AG08396 (cell line): Measurements from ENCODE around the gene PGLYRP4.
"Not testable (repeated sequence)": the region's sequence is repeated elsewhere in the genome, so short reads cannot be mapped to it uniquely, and the experiment has no call there.

Experiments used
- DNase-seq: peaks from one replicate; pipeline ENCODE4 v3.0.0; 2012; ENCODE audit warnings: low spot score, mixed read lengths

Gene PGLYRP4

GRCh38 chr1:153356392-153357075 is 7.9 kb upstream of the PGLYRP4 start:
- DNase-seq: no peak

DNA sequence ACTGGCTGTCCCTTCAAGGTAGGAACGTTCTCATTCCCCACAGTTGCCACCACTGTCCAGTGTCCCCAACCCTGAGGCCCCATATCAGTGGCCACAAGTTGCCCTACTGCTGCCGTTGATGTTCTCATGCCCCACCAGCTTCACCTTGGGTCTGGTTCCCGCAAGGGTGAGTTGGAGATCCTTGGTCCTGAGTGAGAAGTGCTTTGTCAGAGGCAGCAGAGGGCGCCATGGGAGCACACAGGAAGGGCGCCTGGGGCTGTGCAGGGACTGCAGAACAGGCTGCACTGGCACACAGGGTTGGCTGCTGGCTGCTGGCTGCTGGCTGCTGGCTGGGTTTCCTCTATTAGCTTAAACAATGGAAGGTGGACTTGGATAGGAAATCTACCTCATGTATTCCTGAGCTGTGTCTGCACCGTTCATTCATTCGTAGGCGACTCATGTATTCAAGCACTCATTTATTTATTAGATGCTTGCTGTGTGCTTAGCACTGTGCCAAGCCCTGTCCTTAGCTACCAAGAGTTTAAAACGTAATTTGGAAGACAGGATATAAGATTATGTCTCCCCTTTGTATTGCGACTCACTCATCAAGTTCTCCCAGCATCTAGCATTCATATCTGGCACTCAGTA is 6.9 kb upstream of the PGLYRP4 start:
- peak; percentile 57 for DNase-seq

GRCh38 chr1:153354515-153355193 is 6.0 kb upstream of the PGLYRP4 start:
- DNase-seq: no peak

DNA sequence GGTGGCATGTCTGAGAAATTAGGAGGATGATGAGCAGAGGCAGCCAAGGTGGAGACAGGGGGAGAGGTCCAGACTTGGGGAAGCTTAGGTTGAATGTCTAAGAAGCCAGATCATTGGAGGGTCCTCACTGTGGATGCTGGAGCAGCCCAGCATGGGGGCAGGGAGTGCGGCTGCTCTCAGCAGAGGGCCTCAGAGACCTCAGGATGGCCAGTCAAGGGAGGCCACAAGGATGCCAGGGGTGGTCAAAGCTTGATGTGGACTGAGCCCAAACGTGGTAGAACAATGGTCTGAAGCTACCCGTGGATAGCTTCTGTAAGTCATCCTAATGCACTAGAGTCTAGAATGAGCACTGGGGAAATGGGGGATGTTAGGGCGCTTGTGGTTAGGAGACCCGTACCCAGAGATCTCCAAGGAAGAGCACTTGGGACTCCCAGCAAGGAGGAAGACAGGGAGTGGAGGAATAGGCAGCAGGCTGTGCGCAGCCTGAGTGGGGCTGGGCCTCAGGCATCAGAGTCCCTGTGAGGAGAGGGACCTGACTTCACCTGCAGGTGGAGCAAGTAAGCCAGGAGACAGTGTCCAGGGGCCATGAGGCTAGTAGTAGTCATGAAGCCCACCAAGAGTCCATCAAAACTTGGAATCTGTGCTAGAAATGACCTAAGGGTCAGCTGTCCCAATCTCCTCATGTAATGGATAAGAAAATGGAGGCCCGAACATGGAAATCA is 4.7 kb upstream of the PGLYRP4 start:
- DNase-seq: no peak

DNA sequence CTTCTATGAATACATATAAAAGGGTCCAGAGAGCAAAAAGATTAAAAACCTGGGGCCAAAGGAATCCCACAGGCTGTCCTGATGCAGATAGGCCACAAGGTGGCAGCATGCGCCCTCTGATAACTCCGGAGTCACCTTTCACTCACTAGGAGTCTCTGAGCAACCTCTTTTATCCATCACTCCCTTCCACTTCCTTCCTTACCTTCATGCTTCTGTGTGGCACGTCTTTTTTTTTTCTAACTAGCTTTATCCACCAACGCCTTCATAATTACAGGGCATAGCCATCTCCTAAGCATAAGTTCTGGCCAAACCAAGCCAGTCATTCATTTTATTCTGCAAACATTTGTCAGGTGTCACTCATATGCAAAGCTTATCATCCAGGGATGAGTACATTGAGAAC is 3.9 kb upstream of the PGLYRP4 start:
- peak; percentile 79 for DNase-seq

DNA sequence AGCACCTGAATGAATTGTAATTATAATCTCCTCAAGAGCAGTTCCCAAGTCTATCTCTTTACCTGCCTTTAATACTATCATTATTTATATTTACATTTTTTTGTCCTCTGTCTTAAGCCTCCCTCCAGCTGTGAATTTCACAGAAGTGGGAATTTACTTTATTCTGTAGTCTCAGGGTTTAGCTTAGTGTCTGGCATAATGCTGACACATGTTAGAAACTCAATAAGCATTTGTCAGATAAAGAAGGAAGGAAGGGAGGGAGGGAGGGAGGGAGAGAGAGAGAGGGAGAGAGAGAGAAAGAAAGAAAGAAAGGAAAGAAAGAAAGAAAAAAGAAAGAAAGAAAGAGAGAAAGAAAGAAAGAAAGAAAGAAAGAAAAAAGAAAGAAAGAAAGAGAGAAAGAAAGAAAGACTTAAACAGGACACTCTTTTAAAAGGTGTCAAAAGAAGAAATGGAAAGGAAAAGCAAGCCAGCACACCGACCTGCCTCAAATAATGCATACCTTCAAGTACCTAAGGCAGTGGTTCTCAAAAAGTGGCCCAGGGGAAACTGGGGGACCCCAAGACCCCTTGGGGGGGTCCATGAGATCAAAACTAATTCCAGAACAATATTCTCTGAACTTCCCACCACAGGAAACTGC is 1.8 kb upstream of the PGLYRP4 start:
- no peak for DNase-seq

- DNase-seq: no peak
Observed at GRCh38 chr1:153349363-153350320, 1.0 kb upstream of the PGLYRP4 start.

- DNase-seq: no peak
Observed at GRCh38 chr1:153347856-153348255, 785 bp downstream of the PGLYRP4 start.

GRCh38 chr1:153347049-153347448 is 1.6 kb downstream of the PGLYRP4 start:
- DNase-seq: not testable (repeated sequence)

GRCh38 chr1:153346077-153346723 is 2.4 kb downstream of the PGLYRP4 start:
- no peak for DNase-seq

DNA sequence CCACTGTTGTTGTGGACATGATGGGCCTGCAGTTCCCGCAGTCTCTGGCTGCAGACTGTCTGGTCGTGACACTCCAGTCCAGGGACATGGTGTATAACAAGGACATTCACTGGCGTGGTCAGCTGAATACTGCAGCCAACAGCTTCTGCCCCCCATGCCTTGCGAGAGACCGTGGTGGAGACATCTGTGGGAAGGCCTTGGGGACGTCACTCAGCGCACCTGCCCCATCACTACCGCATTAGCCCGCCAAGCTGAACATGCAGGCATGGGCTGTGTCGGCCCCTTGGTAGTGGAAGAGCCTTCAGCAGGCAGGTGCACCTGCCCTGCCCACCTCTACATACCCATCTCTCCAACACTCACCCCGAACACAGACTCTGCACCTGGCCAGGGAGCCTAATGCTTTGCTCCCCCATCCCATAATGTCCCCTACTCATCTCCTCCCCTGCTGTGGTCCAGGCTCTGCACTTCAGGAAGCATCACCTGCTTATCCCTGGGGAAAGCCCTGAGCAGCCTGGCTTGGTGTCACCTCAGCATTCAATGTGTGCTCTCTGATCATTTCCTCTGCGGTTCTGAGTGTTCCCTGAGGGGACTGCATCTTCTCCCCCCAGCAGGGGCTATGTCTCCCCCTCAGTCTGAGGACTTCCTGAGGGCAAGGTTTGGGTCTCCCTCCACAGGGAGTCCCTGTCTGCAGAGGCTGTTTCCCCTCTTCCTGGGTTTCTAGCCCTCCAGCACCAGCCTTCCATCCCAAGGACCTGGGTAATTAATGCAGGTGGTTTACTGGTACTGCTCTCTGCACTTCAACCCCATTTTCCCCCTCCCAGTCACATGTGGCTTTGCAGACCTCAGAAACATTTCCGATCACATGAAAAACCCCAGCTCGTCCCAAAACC is 3.2 kb downstream of the PGLYRP4 start:
- no peak for DNase-seq

GRCh38 chr1:153344718-153345025 is 4.0 kb downstream of the PGLYRP4 start:
- no peak for DNase-seq

GRCh38 chr1:153343811-153344717 is 4.6 kb downstream of the PGLYRP4 start:
- no peak for DNase-seq

DNA sequence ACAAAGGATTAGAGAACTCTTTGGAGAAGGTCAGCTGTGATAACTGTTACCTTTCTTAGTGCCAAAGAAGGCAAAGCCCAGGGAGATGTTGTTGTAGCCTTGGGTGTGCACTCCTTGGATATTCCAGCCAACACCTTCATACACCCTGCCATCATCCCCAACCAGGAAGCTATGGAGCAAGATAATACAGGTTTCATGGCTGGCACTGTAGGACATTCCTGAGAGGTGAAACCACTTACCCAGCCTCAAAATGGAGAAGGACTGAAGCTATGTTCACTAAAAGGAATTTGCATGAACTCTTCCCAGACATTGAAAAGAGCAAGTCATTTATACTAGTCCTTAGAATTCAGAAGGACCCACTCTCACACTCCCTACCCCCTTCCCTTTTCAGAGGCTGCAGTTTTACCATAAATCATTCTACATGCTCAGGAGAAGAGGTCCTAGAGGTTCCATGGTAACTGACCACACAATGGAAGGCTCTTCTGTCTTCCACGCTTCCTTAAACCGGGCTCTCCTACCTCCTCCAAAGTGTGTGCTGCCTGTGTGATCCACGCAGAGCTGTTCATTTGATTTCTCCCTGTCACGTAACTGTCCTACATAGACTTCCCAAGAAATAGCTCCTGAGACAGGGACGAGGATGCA is 5.5 kb downstream of the PGLYRP4 start:
- DNase-seq: no peak

DNA sequence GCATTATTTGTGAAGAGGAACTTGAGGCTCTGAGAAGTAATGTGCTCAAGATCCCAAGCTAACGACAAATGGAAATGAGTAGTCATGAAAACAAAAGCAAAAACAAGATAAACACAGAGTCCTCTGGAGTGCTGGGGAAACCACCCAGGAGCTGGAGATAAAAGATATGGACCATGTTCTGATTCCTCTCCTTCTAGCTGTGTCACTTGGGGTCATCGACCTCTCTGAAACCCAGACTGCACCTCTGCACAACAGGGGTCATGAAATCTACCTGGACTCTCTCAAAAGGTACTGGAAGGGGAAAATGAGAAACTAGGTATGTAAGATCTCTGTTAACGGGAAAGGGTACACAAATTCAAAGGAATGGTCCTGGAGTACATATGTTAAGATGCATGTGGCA is 6.5 kb downstream of the PGLYRP4 start:
- no peak for DNase-seq

GRCh38 chr1:153341431-153341934 is 7.2 kb downstream of the PGLYRP4 start:
- DNase-seq: no peak

GRCh38 chr1:153340356-153340755 is 8.3 kb downstream of the PGLYRP4 start:
- DNase-seq: no peak

GRCh38 chr1:153339802-153340201 is 8.8 kb downstream of the PGLYRP4 start:
- no peak for DNase-seq
